ENCODE measurements around the gene VIL1.

The VIL1 gene

DNA sequence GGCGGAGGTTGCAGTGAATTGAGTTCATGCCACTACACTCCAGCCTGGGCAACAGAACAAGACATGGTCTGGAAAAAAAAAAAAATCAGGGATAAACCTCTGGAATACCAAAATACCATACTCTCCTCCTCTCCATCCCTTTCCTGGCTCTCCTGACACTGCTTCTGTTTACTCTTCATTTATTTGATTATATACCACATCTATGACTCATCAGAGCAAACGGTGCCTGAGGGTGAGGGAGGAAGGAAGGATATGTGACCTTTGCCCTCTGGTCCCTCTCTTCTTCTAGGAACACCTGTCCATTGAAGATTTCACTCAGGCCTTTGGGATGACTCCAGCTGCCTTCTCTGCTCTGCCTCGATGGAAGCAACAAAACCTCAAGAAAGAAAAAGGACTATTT, 30.0 kb downstream of the VIL1 start:
- TF ChIP-seq, protein P1, sequence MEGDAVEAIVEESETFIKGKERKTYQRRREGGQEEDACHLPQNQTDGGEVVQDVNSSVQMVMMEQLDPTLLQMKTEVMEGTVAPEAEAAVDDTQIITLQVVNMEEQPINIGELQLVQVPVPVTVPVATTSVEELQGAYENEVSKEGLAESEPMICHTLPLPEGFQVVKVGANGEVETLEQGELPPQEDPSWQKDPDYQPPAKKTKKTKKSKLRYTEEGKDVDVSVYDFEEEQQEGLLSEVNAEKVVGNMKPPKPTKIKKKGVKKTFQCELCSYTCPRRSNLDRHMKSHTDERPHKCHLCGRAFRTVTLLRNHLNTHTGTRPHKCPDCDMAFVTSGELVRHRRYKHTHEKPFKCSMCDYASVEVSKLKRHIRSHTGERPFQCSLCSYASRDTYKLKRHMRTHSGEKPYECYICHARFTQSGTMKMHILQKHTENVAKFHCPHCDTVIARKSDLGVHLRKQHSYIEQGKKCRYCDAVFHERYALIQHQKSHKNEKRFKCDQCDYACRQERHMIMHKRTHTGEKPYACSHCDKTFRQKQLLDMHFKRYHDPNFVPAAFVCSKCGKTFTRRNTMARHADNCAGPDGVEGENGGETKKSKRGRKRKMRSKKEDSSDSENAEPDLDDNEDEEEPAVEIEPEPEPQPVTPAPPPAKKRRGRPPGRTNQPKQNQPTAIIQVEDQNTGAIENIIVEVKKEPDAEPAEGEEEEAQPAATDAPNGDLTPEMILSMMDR (IDR thresholded peaks at IDR 0.05; ENCODE audit: control insufficient read depth, extremely low read depth, insufficient read depth): no peak
- peak; percentile 50 for DNase-seq (ENCODE audit: low read depth)
- H3K4me3 ChIP-seq (ENCODE audit: low read depth, low read length): no peak overlapping the region

DNA sequence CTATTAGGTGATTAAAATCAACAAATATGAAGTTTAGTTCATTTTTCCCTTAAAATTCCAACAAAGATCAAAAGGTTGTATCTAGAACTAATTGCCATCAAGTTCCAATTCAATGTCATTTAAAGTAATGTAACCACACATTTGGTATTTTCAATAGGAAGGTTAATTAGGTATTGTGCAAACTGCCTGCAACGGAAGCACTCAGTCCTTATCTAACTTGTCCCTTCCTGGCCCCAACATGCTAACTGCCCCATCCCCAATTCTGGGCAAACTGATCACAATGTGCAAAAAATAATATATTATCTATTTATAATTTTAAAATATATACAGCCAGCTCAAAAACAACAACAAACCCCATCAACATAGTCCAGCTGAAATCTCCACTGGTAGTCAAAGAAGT, 33.2 kb downstream of the VIL1 start:
- no peak overlapping the region for H3K4me3 ChIP-seq (ENCODE audit: low read depth, low read length)
- TF ChIP-seq, protein P1 (IDR thresholded peaks at IDR 0.05; ENCODE audit: control insufficient read depth, extremely low read depth, insufficient read depth): no peak
- no peak for DNase-seq (ENCODE audit: low read depth)

DNA sequence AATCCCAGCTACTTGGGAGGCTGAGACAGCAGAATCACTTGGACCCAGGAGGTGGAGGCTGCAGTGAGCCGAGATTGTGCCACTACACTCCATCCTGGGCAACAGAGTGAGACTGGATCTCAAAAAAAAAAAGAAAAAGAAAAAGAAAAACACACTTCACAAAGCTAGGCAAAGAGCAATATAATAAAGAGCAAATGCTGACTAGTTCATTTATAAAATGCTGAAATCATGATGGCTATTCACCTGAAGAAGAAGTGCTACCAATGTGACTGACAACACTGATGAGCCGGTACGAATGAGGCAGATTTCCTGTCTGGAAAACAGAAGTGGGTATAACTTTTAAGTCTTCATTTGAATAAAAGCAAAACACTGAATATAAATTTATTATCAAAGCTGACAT, 37.9 kb downstream of the VIL1 start:
- TF ChIP-seq, protein P1 (IDR thresholded peaks at IDR 0.05; ENCODE audit: control insufficient read depth, extremely low read depth, insufficient read depth): no peak
- DNase-seq (ENCODE audit: low read depth): no peak
- no peak overlapping the region for H3K4me3 ChIP-seq (ENCODE audit: low read depth, low read length)

DNA sequence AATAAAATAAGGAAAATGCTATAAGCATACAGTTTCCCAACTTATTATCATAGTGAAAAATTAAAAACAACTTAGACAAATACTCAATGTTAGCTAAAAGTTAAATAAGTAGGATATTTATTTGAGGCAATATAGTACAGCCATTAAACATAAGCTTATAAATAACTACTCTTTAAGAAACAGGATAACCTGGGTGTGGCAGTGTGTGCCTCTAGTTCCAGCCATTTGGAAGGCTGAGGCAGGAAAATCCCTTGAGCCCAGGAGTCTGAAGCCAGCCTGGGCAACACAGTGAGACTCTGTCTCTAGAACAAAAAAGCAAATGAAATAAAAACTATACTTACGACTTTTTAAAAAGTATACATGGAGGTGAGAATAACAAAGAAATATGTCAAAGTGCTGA, 39.7 kb downstream of the VIL1 start:
- TF ChIP-seq, protein P1 (IDR thresholded peaks at IDR 0.05; ENCODE audit: control insufficient read depth, extremely low read depth, insufficient read depth): no peak
- DNase-seq (ENCODE audit: low read depth): no peak
- H3K4me3 ChIP-seq (ENCODE audit: low read depth, low read length): no peak overlapping the region

DNA sequence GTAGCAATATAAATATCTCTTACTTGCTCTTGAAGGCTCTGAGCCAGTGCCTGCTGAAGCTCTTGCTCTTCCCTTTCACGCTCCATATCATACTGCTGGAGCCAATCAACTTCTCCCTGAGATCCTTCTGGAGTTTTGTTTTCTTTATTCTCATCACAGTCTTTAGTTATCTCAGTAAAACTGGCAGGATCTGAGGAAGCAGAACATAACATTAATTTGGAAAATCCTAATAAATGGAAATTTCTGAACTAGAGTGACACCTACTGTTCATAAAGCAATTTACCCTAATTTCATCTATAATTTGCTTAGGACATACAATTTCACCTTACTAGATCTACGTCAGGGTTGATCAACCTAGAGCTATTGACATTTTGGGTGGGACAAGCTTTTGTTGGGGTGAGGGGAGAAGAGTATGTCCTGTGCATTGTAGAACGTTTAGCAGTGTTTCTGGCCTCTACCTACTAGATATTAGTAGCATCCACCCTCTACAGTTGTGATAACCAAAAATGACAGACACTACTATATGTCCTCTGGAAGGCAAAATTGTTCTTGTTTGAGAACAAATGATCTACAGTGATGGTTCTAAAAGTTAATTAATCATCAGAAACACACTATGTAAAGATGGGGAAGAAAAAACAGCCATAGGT, 47.2 kb downstream of the VIL1 start:
- H3K4me3 ChIP-seq (ENCODE audit: low read depth, low read length): no peak overlapping the region
- no peak for DNase-seq (ENCODE audit: low read depth)
- TF ChIP-seq, protein P1 (IDR thresholded peaks at IDR 0.05; ENCODE audit: control insufficient read depth, extremely low read depth, insufficient read depth): peak; percentile 25

DNA sequence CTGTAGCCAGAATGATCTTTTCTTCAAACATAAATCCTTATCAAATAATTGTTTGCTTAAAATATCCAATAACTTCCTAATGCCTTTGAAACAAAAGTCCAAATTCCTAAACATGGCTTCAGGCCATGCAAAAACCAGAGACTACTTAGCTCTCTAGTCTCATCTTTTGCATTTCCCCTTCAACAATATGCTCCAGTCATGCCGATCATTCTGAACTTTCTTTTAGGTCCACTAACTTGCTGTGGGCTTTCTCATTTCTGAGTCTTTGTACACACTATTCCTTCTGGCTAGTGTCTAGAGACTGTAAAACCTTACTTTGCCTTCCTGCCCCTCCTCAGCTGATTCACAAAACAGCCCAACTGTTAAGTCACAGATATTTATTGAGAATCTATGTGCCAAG, 51.5 kb downstream of the VIL1 start:
- no peak overlapping the region for H3K4me3 ChIP-seq (ENCODE audit: low read depth, low read length)
- TF ChIP-seq, protein P1 (IDR thresholded peaks at IDR 0.05; ENCODE audit: control insufficient read depth, extremely low read depth, insufficient read depth): no peak
- DNase-seq (ENCODE audit: low read depth): no peak

DNA sequence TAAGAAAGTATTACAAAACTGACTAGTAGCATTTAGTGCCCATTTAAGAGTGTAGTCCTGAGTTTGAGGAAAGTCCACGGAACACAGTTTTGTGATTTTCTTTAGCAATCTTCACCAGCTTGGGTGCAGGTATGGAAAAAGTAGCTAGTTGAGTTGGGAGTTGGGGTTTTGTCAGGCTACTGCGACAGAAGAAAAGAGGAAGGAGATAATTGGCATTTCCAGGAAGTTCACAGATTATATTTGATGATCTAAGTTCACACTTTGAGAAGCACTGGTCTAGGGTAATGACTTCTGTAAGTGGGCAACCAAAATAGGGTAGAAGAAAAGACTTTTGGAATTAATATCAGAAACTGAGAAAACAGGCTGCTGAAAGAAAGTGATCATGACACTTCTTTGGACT, 52.1 kb downstream of the VIL1 start:
- no peak for DNase-seq (ENCODE audit: low read depth)
- TF ChIP-seq, protein P1 (IDR thresholded peaks at IDR 0.05; ENCODE audit: control insufficient read depth, extremely low read depth, insufficient read depth): no peak
- no peak overlapping the region for H3K4me3 ChIP-seq (ENCODE audit: low read depth, low read length)

Measured in LNCaP clone FGC (cell line).